Smooth muscle cell (in vitro differentiated cells): ENCODE data around the gene SNRNP27. TPM values are rescaled to one million over a fixed set of nuclear protein-coding genes. Genes with fewer than 3 reads are reported as not detected.

Experiments
- DNase-seq: peaks from one replicate; lab custom pipeline; 2025; ENCODE audit not compliant: unreplicated experiment; lab: John Stamatoyannopoulos, UW
- H2AFZ ChIP-seq: fragments of 200-600 bp; sonication (generic); 2 replicates; pipeline ENCODE4 v1.6.0; 2016; ENCODE audit warnings: antibody characterized with exemption, low read depth, mild to moderate bottlenecking
- H3F3A ChIP-seq: fragments of 200-600 bp; sonication (generic); 2 replicates; pipeline ENCODE4 v1.6.0; 2017; ENCODE audit warnings: antibody characterized with exemption, low read depth
- H3K27ac ChIP-seq: fragments of 200-600 bp; sonication (generic); 2 replicates; pipeline ENCODE4 v1.5.1; 2016; ENCODE audit warnings: low read depth, mild to moderate bottlenecking
- H3K27me3 ChIP-seq: fragments of 200-600 bp; sonication (generic); 2 replicates; pipeline ENCODE4 v1.6.1; 2016; ENCODE audit warnings: low read depth, mild to moderate bottlenecking
- H3K36me3 ChIP-seq: fragments of 200-600 bp; sonication (generic); 2 replicates; pipeline ENCODE4 v1.5.1; 2016; ENCODE audit warnings: low read depth
- H3K4me1 ChIP-seq: fragments of 200-600 bp; sonication (generic); 2 replicates; pipeline ENCODE4 v1.5.1; 2016; ENCODE audit warnings: low read depth
- H3K4me2 ChIP-seq: fragments of 200-600 bp; sonication (generic); 2 replicates; pipeline ENCODE4 v1.6.0; 2016; ENCODE audit warnings: mild to moderate bottlenecking
- H3K4me3 ChIP-seq: fragments of 200-600 bp; sonication (generic); 2 replicates; pipeline ENCODE4 v1.5.1; 2016; ENCODE audit warnings: mild to moderate bottlenecking
- H3K79me2 ChIP-seq: fragments of 200-600 bp; sonication (generic); 2 replicates; pipeline ENCODE4 v1.6.0; 2016; ENCODE audit warnings: low read depth, mild to moderate bottlenecking
- H3K9ac ChIP-seq: fragments of 200-600 bp; sonication (generic); 2 replicates; pipeline ENCODE4 v1.6.0; 2016; ENCODE audit warnings: low read depth
- H3K9me3 ChIP-seq: fragments of 200-600 bp; sonication (generic); replicated peaks from 2 replicates; pipeline ENCODE4 v1.5.1; 2016; ENCODE audit warnings: low read depth
- H4K20me1 ChIP-seq: fragments of 200-600 bp; sonication (generic); 2 replicates; pipeline ENCODE4 v1.6.0; 2016; ENCODE audit warnings: low read depth
- CTCF ChIP-seq: fragments of 200-600 bp; sonication (generic); IDR thresholded peaks from 2 replicates; pipeline ENCODE4 v1.5.1; 2017; ENCODE audit warnings: borderline replicate concordance, mild to moderate bottlenecking, antibody characterized with exemption; ENCODE audit not compliant: insufficient read depth, poor library complexity, severe bottlenecking
- WGBS: methylation state at CpG from one replicate; pipeline ENCODE4 v1.1.7; 2016; ENCODE audit warnings: low lambda C conversion rate; 5-methylcytosine and 5-hydroxymethylcytosine counted together
- polyA plus RNA-seq: library from polyadenylated mRNA; unstranded; fragments of >200 nt; fragmentation: Nextera tagmentation; extraction: Ambion mirVana; gene quantifications from 2 replicates; pipeline ENCODE4 v1.2.1, GENCODE V29; 2016
- total RNA-seq: library from RNA; depleted of rRNA; stranded (reverse); fragments of >200 nt; gene quantifications from 2 replicates; pipeline ENCODE4 v1.2.3, GENCODE V29; 2014

Gene SNRNP27
- total and polyA plus RNA-seq, 2 experiments from 2014 or later, result 81.8 to 97.8 TPM

- peaks cover 12% of the 10 kb centered on the region for H3K36me3 ChIP-seq
- H3K9ac ChIP-seq, result no peak overlapping the region
- H3K27ac ChIP-seq, result no peak overlapping the region
- H3K27me3 ChIP-seq, result no peaks in the 10 kb centered on the region
- H3K4me3 ChIP-seq, result no peak overlapping the region
- DNase-seq, result no peak
- H4K20me1 ChIP-seq, result no peaks in the 10 kb centered on the region
- no peaks in the 10 kb centered on the region for H3K9me3 ChIP-seq
- no peaks in the 10 kb centered on the region for H3K79me2 ChIP-seq
- H3K4me2 ChIP-seq, result no peak overlapping the region
- H3F3A ChIP-seq, result peaks cover 17% of the 10 kb centered on the region
- TF ChIP-seq CTCF, result no peak
- no peaks in the 10 kb centered on the region for H3K4me1 ChIP-seq
- no peak overlapping the region for H2AFZ ChIP-seq
Observed at GRCh38 chr2:69907216-69907615, 13.5 kb downstream of the SNRNP27 start.

DNA sequence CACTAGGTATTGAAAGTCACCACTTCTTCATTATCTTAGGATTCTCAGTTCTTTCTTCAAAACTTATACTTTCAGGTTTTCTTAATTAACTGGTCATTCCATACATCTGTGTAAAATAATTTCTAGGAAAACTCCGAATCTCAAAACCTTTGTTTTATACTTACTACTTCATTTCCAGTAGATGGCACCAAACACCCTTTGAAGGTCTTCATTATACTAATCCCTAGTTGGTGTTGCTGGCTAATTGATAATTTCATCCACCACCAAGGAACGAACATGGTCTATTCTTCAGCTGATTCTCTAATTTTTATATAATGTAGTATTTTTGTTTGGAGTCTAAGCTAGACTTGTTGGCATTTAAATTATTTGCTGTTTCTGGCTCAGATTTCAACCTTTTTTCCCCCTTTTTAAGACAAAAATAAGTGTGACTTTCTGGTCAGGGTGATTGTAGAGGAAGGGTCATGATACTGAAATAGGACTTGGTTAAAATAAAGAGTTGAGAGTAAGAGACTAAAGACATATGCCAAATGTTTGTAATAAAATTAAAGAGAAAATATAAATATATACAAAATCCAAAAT is 18.3 kb downstream of the SNRNP27 start:
- Histone ChIP-seq H3K9ac (no peak overlapping the region), H3K36me3 (peaks cover 3% of the 10 kb centered on the region), H3K4me1 (peaks cover 14% of the 10 kb centered on the region), H4K20me1 (no peaks in the 10 kb centered on the region), H3K27me3 (no peaks in the 10 kb centered on the region), H3K4me2 (no peak overlapping the region), H3F3A (peaks cover 17% of the 10 kb centered on the region), H3K79me2 (peaks cover 20% of the 10 kb centered on the region), H3K9me3 (no peaks in the 10 kb centered on the region), H3K4me3 (no peak overlapping the region), H3K27ac (peak overlapping the region; percentile 95), H2AFZ (no peak overlapping the region)
- no peak for DNase-seq
- WGBS, result 30% methylated on average over 2 of the region's 2 CpGs
- TF ChIP-seq CTCF, result peak; percentile 72

GRCh38 chr2:69914164-69914949 is 20.6 kb downstream of the SNRNP27 start:
- Histone ChIP-seq H2AFZ (peak overlapping the region; percentile 20), H3K27me3 (no peaks in the 10 kb centered on the region), H3K9ac (peak overlapping the region; percentile 89), H3K36me3 (no peaks in the 10 kb centered on the region), H3K4me1 (peaks cover 14% of the 10 kb centered on the region), H3K9me3 (no peaks in the 10 kb centered on the region), H4K20me1 (no peaks in the 10 kb centered on the region), H3K4me2 (peak overlapping the region; percentile 90), H3K27ac (peak overlapping the region; percentile 95), H3K4me3 (peak overlapping the region; percentile 59), H3F3A (peaks cover 11% of the 10 kb centered on the region), H3K79me2 (peaks cover 21% of the 10 kb centered on the region)
- TF ChIP-seq CTCF, result no peak
- WGBS, result under 1% methylated on average over 56 of the region's 56 CpGs
- DNase-seq, result peak; percentile 97
